GM19099 (cell line): ENCODE measurements around the gene PELI2.

Source experiments
- POLR2A ChIP-seq: IDR thresholded peaks from 3 replicates; pipeline ENCODE4 v1.6.1; 2011; ENCODE audit warnings: low read depth; ENCODE audit not compliant: insufficient read length; ENCODE audit errors: extremely low read depth

PELI2 gene

DNA sequence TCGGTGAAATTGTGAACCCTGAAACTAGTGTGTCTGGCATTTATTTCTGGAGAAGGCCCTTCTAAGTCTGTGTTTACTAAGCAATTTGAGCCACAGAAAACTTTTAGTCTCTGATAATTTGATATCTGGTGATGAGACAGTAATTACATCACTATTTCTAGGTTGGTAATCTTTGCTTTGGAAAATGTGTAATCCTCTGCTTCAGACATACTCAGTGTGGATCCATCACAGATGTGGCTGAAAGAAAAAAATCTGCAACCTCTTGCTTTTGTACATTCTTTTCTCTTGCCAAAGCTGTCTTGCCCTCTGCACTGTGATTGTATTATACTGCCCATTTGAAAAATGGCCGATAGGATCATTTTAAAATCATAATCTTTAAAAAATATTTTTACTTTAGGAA, 78.1 kb downstream of the PELI2 start:
- no peak for TF ChIP-seq POLR2A

DNA sequence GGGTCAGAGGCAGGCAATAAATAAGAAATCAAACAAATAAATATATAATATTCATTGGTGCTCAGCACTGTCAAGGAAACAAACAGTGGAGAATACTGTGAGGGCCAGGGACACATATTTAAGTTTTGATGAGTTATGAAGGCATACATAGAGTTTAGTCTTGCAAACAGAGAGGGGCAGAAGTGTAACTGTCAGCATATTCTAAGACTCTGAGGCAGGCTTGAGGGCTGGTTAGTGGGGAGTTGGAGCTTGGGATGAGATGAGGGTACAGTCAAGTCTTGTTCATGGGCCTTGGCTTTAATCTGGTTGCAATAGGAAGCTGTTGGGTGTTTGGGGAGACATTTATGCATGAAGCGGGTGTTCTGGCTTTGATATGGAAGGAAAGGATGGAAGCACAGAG, 78.9 kb downstream of the PELI2 start:
- no peak for TF ChIP-seq POLR2A

DNA sequence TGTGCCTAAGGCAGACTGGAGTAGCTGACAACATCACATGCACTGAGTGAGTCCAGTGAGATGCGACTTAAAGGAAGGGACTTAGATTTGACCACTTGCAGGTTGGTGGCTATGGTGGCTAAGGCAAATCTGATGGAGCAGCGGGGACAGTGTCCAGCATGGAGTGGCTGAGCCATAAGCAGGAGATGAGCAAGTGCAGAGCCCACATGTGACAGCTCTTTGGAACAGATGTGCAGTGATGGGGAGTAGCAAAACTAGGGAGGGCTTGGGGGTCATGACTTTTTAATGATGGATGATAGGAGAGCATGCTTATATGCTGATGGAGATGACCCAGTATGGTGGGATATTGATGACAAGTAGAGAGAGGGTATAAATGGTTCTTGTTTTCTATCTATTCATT, 80.2 kb downstream of the PELI2 start:
- TF ChIP-seq POLR2A: no peak

DNA sequence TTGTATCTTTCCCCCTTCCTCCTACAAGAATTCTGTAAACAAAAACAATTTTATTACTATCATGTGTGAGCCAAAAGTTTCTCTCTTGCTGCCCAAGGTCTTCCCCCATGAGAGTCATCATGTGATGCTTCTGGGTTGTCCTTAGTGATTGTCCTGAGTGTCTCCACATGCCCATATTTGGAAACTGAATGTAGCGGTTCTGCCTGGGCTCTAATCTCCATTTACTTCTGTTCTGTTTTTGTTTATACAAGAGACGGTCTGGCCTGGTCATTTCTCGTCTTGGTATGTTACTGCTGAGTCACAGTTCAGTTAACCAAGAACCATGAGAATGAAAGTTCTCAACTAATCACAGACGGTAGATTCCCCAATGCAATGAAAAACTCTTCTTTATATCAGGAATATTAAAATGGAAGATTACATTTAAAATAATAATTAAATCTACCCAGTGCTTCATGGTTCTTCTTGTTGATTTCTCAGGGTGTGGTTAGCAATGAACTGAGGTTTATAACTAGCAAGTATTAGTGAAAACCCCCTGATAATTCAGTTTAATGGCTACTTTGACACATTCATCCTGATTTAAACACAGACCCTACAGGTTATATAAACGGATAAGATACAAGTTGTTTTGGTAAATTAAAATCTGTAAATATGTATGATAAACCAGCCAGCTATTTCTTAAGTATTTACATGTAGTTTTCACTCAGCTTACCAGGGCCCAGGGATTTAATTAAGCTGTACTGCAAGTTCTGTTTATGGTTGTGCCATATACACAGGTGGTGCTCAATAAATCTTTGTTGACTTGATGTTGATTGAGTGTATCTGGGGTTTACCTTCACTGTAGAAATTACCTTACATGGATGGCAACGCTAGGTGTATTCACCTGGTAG, 81.1 kb downstream of the PELI2 start:
- TF ChIP-seq POLR2A: no peak

- no peak for TF ChIP-seq POLR2A
These were observed 81.9 kb downstream of the PELI2 start for GRCh38 chr14:56199982-56200577.

- no peak for TF ChIP-seq POLR2A
These were observed 84.0 kb downstream of the PELI2 start for GRCh38 chr14:56202256-56202655.

DNA sequence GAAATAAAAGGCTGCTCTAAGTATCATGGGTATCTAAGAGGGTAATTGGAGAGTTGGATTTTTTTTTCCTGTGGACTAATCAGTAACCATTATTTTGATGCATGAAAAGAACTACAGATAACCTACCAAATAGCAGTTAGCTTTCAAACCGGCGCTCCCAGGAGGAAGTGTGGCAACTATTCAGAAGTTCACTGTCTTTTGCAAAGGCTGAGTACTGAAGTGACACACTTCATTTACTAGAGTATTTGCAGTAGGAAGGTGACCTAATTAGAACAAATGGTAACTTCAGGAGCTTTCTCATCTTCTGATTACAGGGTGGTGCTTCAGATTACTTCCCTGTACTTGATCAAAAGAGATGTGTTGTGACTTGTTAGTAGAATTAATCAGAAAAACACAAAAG, 87.7 kb downstream of the PELI2 start:
- no peak for TF ChIP-seq POLR2A

GRCh38 chr14:56206596-56206995, 88.4 kb downstream of the PELI2 start:
- TF ChIP-seq POLR2A: no peak

DNA sequence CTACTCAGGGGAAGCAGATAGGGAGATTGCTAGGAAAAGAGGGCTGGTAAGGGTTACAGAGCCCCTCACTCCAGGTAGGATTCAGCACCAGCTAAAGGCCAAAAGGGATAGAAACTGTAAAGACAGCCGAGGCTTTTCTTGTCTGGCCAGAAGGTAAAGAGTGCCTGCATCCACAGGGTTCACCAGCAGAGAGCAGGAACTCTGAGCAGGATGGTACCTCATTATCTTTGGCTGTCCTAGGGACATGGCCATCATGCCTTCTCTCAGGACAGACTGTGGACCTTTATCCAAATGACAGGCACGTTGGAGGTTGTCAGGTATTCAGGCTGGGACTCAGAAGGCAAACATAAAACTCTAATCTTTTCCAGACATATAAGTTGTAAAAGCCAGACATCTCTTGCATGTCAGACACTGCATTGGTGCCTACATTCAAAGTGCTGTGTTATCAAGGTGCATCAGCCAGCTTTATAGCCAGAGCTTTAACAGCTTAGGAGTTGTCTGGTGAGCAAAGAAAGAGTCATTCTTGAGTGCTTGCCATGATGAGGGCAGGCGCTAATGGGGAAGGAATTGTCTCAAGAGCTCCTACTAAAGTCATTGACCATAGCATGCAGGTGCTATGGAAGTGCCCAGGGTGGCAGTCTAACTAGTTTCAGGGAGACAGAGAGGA, 89.5 kb downstream of the PELI2 start:
- TF ChIP-seq POLR2A: no peak

DNA sequence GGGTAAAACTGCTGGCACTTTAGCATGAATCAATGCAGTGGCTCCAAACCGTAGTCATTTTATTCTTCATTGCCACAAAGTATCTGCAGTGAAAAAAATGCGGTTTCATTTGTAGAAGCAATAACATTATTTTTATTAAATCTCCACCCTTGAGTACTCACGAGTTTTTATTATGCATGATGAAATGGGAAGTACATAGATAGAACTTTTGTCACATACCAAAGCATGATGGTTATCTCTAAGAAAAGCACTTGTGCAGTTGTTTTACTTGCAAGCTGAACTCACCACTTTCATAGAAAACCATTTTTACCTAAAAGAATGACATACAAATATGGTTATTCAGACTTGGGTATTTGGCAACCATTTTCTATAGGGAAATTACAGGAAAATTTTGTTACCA, 90.3 kb downstream of the PELI2 start:
- TF ChIP-seq POLR2A: no peak

DNA sequence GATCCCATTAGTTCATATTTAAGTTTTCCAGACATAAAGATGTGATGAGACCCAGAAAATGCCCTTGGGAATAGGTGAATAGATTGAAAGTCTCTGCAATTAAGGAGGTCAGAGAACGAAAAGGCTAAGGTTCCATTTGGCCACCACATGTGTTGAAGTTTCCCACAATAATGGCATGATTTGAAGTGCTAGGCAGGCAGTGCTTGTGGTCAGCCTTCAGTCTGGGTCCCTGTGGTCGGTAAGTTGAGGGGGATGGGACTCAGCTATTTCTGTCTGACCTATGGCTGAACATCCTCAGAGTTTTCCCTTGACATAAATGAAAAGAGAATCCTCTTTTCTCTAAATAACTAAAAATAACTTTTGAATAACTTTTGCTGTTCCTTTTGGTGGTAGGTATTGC, 92.4 kb downstream of the PELI2 start:
- TF ChIP-seq POLR2A: no peak

- TF ChIP-seq POLR2A: no peak
These were observed 92.9 kb downstream of the PELI2 start for GRCh38 chr14:56211084-56211483.

- TF ChIP-seq POLR2A: no peak
These were observed 93.6 kb downstream of the PELI2 start for GRCh38 chr14:56211844-56212243.

GRCh38 chr14:56212521-56212920, 94.3 kb downstream of the PELI2 start:
- no peak for TF ChIP-seq POLR2A

DNA sequence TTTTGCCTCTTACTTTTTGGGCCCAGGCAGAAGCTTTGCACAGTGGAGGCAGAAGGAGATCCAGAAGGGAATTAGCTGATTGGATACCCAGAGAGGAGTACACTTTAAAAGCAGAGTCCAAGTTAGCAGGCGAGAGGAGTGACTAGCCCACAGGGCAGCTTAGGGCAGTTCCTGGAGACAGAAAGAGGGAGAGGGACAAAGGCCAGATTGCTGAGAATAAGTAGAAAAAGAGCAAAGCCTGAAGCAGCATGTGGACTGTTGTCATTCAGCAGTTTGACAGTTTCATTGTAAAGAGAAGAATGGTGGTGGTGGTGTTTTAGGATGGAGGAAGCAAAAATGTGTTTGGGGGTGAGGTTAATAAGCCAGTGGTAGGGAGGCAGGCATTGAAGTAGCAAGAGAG, 95.1 kb downstream of the PELI2 start:
- TF ChIP-seq POLR2A: no peak

DNA sequence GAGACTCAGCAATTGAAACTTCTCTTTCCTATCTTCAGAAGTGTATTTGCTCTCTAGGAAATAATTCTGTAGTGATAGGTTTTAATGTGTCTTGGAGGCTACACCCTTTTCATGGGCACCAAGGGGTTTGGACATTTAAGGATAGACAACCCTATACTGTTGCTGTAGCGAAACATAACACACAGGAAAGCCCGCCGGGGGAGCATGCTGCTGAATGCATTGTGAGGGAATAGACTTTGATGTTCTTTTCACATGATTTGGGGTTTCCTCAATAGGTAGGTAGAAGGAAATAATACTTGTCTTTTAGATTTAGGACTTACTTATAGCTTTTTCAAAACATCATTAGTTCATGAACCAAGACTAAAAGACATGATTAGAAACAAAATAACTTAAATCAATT, 97.0 kb downstream of the PELI2 start:
- no peak for TF ChIP-seq POLR2A
